ENCODE data around the gene KMT2B. TPM values are rescaled to one million over a fixed set of nuclear protein-coding genes. Genes with fewer than 3 reads are reported as not detected.

KMT2B gene
- total and polyA plus RNA-seq, 2 donors (not counting 1 experiment from before 2014, with no cell fraction given), result 85.6 to 96.9 TPM

DNA sequence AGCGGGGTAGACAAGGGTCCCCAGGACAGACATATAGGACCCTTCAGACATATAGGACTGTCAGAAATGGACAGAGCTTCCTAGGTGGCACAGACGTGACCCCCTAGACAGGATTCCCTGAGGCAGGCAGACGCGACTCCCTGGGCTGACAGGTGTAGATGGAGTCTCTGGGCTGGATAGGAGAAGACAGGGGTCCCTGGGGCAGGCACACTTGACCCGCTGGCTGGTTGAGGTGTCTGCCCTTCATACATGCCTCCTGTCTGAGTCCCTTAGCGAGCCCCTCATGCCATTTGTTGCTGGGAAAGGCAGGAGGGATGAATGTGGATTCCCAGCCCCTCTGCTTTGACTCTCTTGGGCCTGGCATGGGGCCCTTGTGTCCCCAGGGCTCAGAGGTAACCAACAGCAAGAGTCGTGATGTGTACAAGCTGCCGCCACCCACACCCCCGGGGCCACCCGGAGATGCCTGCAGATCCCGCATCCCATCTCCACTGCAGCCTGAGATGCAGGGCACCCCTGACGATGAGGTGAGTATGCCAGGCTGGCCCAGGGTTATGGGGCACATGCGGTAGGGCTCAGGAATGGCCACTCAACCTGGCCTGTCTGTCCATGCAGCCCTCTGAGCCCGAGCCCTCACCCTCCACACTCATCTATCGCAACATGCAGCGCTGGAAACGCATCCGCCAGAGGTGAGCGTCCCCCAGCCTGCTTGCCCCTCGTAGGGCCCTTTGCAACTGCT lies 36.0 kb downstream of the KMT2B start:
- H3K36me3 ChIP-seq (replicated peaks in 1 of 2; ENCODE audit: control extremely low read depth in 1 of 2, control insufficient read depth in 1 of 2, extremely low read depth in 1 of 2, insufficient read depth in 2 of 2, low read length in 1 of 2), result peaks cover 0 to 20% of the 10 kb centered on the region in 2 experiments
- H3K79me2 ChIP-seq (ENCODE audit: control insufficient read depth, insufficient read depth, low read length), result peaks cover 25% of the 10 kb centered on the region
- H3K4me3 Mint-ChIP-seq, result no peak overlapping the region
- H3K9me3 ChIP-seq (ENCODE audit: control extremely low read depth in 1 of 3, control insufficient read depth in 2 of 3, insufficient read depth in 1 of 3, low read length in 2 of 3), result peaks cover 0 to 10% (median 0%) of the 10 kb centered on the region in 3 donors
- no peak overlapping the region for H3K27ac ChIP-seq (ENCODE audit: low read length in 2 of 2)
- H3K27me3 ChIP-seq (replicated peaks in 1 of 4; ENCODE audit: control extremely low read depth in 1 of 4, control insufficient read depth in 3 of 4, insufficient read depth in 4 of 4, low read length in 3 of 4), result peaks cover 0 to 26% (median 10%) of the 10 kb centered on the region in 4 experiments
- ATAC-seq (ENCODE audit: low read depth) (no peak), DNase-seq (no peak)
- no peak overlapping the region for H3K4me3 ChIP-seq (ENCODE audit: control extremely low read depth in 1 of 5, extremely low read depth in 1 of 5, insufficient read depth in 1 of 5, low read depth in 2 of 5, low read length in 4 of 5)
- H3K27me3 Mint-ChIP-seq, result peaks cover 17% of the 10 kb centered on the region
- WGBS (ENCODE audit: insufficient coverage), result 95% methylated on average over 19 of the region's 20 CpGs
- H3K9me3 Mint-ChIP-seq (ENCODE audit: insufficient read depth), result no peaks in the 10 kb centered on the region
- POLR2A ChIA-PET, result interaction anchor here (0.6 kb wide), 1 partner anchor 591 kb away, joined by 4 read pairs; no protein-coding TSS in a partner anchor
- H2AFZ ChIP-seq (ENCODE audit: insufficient read depth, low read depth, low read length, poor library complexity, severe bottlenecking), result no peak overlapping the region
- peaks cover 4% of the 10 kb centered on the region for H4K20me1 ChIP-seq (ENCODE audit: control insufficient read depth, insufficient read depth, low read length, poor library complexity, severe bottlenecking)
- no peak overlapping the region for H3K4me2 ChIP-seq (replicated peaks; ENCODE audit: low read depth, low read length, poor library complexity, severe bottlenecking)
- CTCF ChIA-PET, result interaction anchor here (1.0 kb wide), 1 partner anchor 59 kb away, joined by 3 read pairs; no protein-coding TSS in a partner anchor
- peaks cover 31 to 36% of the 10 kb centered on the region in 2 donors for H3K4me1 ChIP-seq (ENCODE audit: control insufficient read depth in 2 of 2, insufficient read depth in 2 of 2, low read length in 2 of 2)
- H3K9ac ChIP-seq (ENCODE audit: low read length), result no peak overlapping the region
- TF ChIP-seq, protein P1, sequence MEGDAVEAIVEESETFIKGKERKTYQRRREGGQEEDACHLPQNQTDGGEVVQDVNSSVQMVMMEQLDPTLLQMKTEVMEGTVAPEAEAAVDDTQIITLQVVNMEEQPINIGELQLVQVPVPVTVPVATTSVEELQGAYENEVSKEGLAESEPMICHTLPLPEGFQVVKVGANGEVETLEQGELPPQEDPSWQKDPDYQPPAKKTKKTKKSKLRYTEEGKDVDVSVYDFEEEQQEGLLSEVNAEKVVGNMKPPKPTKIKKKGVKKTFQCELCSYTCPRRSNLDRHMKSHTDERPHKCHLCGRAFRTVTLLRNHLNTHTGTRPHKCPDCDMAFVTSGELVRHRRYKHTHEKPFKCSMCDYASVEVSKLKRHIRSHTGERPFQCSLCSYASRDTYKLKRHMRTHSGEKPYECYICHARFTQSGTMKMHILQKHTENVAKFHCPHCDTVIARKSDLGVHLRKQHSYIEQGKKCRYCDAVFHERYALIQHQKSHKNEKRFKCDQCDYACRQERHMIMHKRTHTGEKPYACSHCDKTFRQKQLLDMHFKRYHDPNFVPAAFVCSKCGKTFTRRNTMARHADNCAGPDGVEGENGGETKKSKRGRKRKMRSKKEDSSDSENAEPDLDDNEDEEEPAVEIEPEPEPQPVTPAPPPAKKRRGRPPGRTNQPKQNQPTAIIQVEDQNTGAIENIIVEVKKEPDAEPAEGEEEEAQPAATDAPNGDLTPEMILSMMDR (IDR thresholded peaks at IDR 0.05), result no peak
- no peak for TF ChIP-seq EZH2 (IDR thresholded peaks at IDR 0.05; ENCODE audit: borderline replicate concordance, insufficient read depth, low read depth, low read length, poor library complexity, severe bottlenecking)
- peaks cover 38% of the 10 kb centered on the region for H3K4me1 Mint-ChIP-seq
- intact Hi-C loops (cut with micrococcal nuclease), result no loop called here
- no peak overlapping the region for H3K27ac Mint-ChIP-seq
